Activated CD4-positive, alpha-beta memory T cell treated with anti-CD3 and anti-CD28 coated beads, Interleukin-2, amount 10 ng/mL, durations not matched to agents 7 days and 5 days (primary cell): Measurements from ENCODE around the gene BMPR2. TPM values are rescaled to one million over a fixed set of nuclear protein-coding genes. Genes with fewer than 3 reads are reported as not detected.
"Not testable (repeated sequence)": the region's sequence is repeated elsewhere in the genome, so short reads cannot be mapped to it uniquely, and the experiment has no call there.

Experiments
- CTCF ChIA-PET: fragments of 350-600 bp; sonication (Branson Sonifier 250); formaldehyde crosslinking; loops from one replicate; lab custom pipeline; 2021; ENCODE audit warnings: antibody characterized with exemption, inconsistent platforms; lab: Charles Lee
- POLR2A ChIA-PET: fragments of 350-600 bp; sonication (Branson Sonifier 250); formaldehyde crosslinking; loops from one replicate; lab custom pipeline; 2021; ENCODE audit warnings: antibody characterized with exemption; lab: Charles Lee
- DNase-seq: peaks from one replicate; pipeline ENCODE4 v3.0.0-alpha.2; 2020
- H3K27ac Mint-ChIP-seq: one replicate; pipeline ENCODE4 v1.8.0; 2021; ENCODE audit warnings: mild to moderate bottlenecking, mixed read lengths
- H3K27me3 Mint-ChIP-seq: one replicate; pipeline ENCODE4 v1.8.0; 2021; ENCODE audit warnings: mixed read lengths
- H3K36me3 Mint-ChIP-seq: one replicate; pipeline ENCODE4 v1.8.0; 2021; ENCODE audit warnings: low read depth, mixed read lengths
- H3K4me1 Mint-ChIP-seq: one replicate; pipeline ENCODE4 v1.8.0; 2021; ENCODE audit warnings: mixed read lengths
- H3K4me3 Mint-ChIP-seq: one replicate; pipeline ENCODE4 v1.8.0; 2021; ENCODE audit warnings: mild to moderate bottlenecking, mixed read lengths
- H3K9me3 Mint-ChIP-seq: one replicate; pipeline ENCODE4 v1.8.0; 2021; ENCODE audit warnings: mixed read lengths
- total RNA-seq, 2 experiments: library from RNA; stranded (reverse); gene quantifications; one replicate each; pipeline ENCODE4 v1.2.3, GENCODE V29; 2021

BMPR2 gene
- total RNA-seq, 2 experiments from 2014 or later = 9.7 to 10.6 TPM

GRCh38 chr2:202574541-202574940 lies 198.4 kb downstream of the BMPR2 start:
- no peaks in the 10 kb centered on the region for H3K4me1 Mint-ChIP-seq
- no peak overlapping the region for H3K4me3 Mint-ChIP-seq
- no peaks in the 10 kb centered on the region for H3K27me3 Mint-ChIP-seq
- H3K9me3 Mint-ChIP-seq = no peaks in the 10 kb centered on the region
- POLR2A ChIA-PET = no interaction called here
- no peak overlapping the region for H3K27ac Mint-ChIP-seq
- H3K36me3 Mint-ChIP-seq = no peaks in the 10 kb centered on the region
- no peak for DNase-seq
- CTCF ChIA-PET = interaction anchor here (0.6 to 3.1 kb wide), 13 partner anchors 14 to 1101 kb away, joined by 3 to 12 read pairs (median 3); no protein-coding TSS in a partner anchor

- POLR2A ChIA-PET, H3K4me3 Mint-ChIP-seq, H3K27me3 Mint-ChIP-seq, H3K36me3 Mint-ChIP-seq, H3K27ac Mint-ChIP-seq, DNase-seq, H3K9me3 Mint-ChIP-seq, H3K4me1 Mint-ChIP-seq: not testable (repeated sequence)
- CTCF ChIA-PET = interaction anchor here (0.6 to 3.1 kb wide), 3 partner anchors 14 to 756 kb away, joined by 3 to 12 read pairs (median 4); no protein-coding TSS in a partner anchor
These were observed 199.1 kb downstream of the BMPR2 start for GRCh38 chr2:202575194-202575593.

GRCh38 chr2:202577250-202578183 lies 201.4 kb downstream of the BMPR2 start:
- no peak for DNase-seq
- H3K27ac Mint-ChIP-seq = no peak overlapping the region
- H3K36me3 Mint-ChIP-seq = no peaks in the 10 kb centered on the region

GRCh38 chr2:202582846-202583245 lies 206.7 kb downstream of the BMPR2 start:
- DNase-seq, H3K27ac Mint-ChIP-seq, H3K27me3 Mint-ChIP-seq, H3K4me1 Mint-ChIP-seq, CTCF ChIA-PET, POLR2A ChIA-PET, H3K4me3 Mint-ChIP-seq, H3K9me3 Mint-ChIP-seq, H3K36me3 Mint-ChIP-seq: not testable (repeated sequence)

More at GRCh38 chr2:202577250-202578183, 201.4 kb downstream of the BMPR2 start:
- Mint-ChIP-seq H3K27me3 (no peaks in the 10 kb centered on the region), H3K4me3 (no peak overlapping the region), H3K9me3 (no peaks in the 10 kb centered on the region), H3K4me1 (no peaks in the 10 kb centered on the region)
- CTCF ChIA-PET = no interaction called here
- POLR2A ChIA-PET = no interaction called here

GRCh38 chr2:202583709-202584219 lies 207.6 kb downstream of the BMPR2 start:
- H3K36me3 Mint-ChIP-seq = no peaks in the 10 kb centered on the region
- peaks cover 6% of the 10 kb centered on the region for H3K4me1 Mint-ChIP-seq

GRCh38 chr2:202588647-202589581 lies 212.8 kb downstream of the BMPR2 start:
- H3K4me1 Mint-ChIP-seq = peaks cover 6% of the 10 kb centered on the region

More at GRCh38 chr2:202583709-202584219, 207.6 kb downstream of the BMPR2 start:
- no peaks in the 10 kb centered on the region for H3K9me3 Mint-ChIP-seq
- ChIA-PET POLR2A (no interaction called here), CTCF (no interaction called here)
- H3K4me3 Mint-ChIP-seq = no peak overlapping the region
- no peak for DNase-seq
- no peaks in the 10 kb centered on the region for H3K27me3 Mint-ChIP-seq
- H3K27ac Mint-ChIP-seq = no peak overlapping the region

GRCh38 chr2:202589582-202589949 lies 213.4 kb downstream of the BMPR2 start:
- Mint-ChIP-seq H3K4me3 (no peak overlapping the region), H3K27ac (no peak overlapping the region), H3K4me1 (peaks cover 6% of the 10 kb centered on the region), H3K36me3 (no peaks in the 10 kb centered on the region), H3K9me3 (no peaks in the 10 kb centered on the region), H3K27me3 (no peaks in the 10 kb centered on the region)
- ChIA-PET CTCF (interaction anchor here (0.6 to 4.3 kb wide), 11 partner anchors 8 to 865 kb away, joined by 3 to 29 read pairs (median 4); partner anchors contain the start of gene ICA1L), POLR2A (interaction anchor here (1.2 kb wide), 1 partner anchor 281 kb away, joined by 4 read pairs; no protein-coding TSS in a partner anchor)
- DNase-seq = no peak

More at GRCh38 chr2:202588647-202589581, 212.8 kb downstream of the BMPR2 start:
- Mint-ChIP-seq H3K4me3 (no peak overlapping the region), H3K27ac (no peak overlapping the region), H3K27me3 (no peaks in the 10 kb centered on the region), H3K36me3 (no peaks in the 10 kb centered on the region), H3K9me3 (no peaks in the 10 kb centered on the region)
- ChIA-PET POLR2A (interaction anchor here (0.5 to 1.2 kb wide), 2 partner anchors 282 to 532 kb away, joined by 3 to 4 read pairs; no protein-coding TSS in a partner anchor), CTCF (interaction anchor here (0.6 to 4.3 kb wide), 26 partner anchors 9 to 1288 kb away, joined by 3 to 29 read pairs (median 4); partner anchors contain the start of genes FAM117B and ICA1L)
- peak; percentile 70 for DNase-seq

- H3K36me3 Mint-ChIP-seq = no peaks in the 10 kb centered on the region
These were observed 216.4 kb downstream of the BMPR2 start for GRCh38 chr2:202592566-202592965.

GRCh38 chr2:202599105-202599504 lies 223.0 kb downstream of the BMPR2 start:
- ChIA-PET CTCF (interaction anchor here (1.1 to 4.9 kb wide), 2 partner anchors 9 to 271 kb away, joined by 3 to 27 read pairs; no protein-coding TSS in a partner anchor), POLR2A (no interaction called here)
- H3K27me3 Mint-ChIP-seq = no peaks in the 10 kb centered on the region

More at GRCh38 chr2:202592566-202592965, 216.4 kb downstream of the BMPR2 start:
- Mint-ChIP-seq H3K9me3 (no peaks in the 10 kb centered on the region), H3K4me1 (peaks cover 6% of the 10 kb centered on the region), H3K27me3 (no peaks in the 10 kb centered on the region), H3K4me3 (no peak overlapping the region), H3K27ac (no peak overlapping the region)
- ChIA-PET CTCF (interaction anchor here (1.1 kb wide), 1 partner anchor 279 kb away, joined by 3 read pairs; the partner anchor contains the start of gene ICA1L), POLR2A (no interaction called here)
- no peak for DNase-seq

GRCh38 chr2:202599911-202600310 lies 223.8 kb downstream of the BMPR2 start:
- Mint-ChIP-seq H3K9me3 (no peaks in the 10 kb centered on the region), H3K36me3 (no peaks in the 10 kb centered on the region), H3K4me3 (no peak overlapping the region), H3K27ac (no peak overlapping the region), H3K4me1 (no peaks in the 10 kb centered on the region), H3K27me3 (no peaks in the 10 kb centered on the region)
- CTCF ChIA-PET = interaction anchor here (4.9 kb wide), 1 partner anchor 10 kb away, joined by 27 read pairs; no protein-coding TSS in a partner anchor
- no peak for DNase-seq
- POLR2A ChIA-PET = no interaction called here

More at GRCh38 chr2:202599105-202599504, 223.0 kb downstream of the BMPR2 start:
- no peaks in the 10 kb centered on the region for H3K9me3 Mint-ChIP-seq
- H3K4me1 Mint-ChIP-seq = no peaks in the 10 kb centered on the region
- no peak for DNase-seq
- no peak overlapping the region for H3K27ac Mint-ChIP-seq
- H3K4me3 Mint-ChIP-seq = no peak overlapping the region
- H3K36me3 Mint-ChIP-seq = no peaks in the 10 kb centered on the region

- peaks cover 3% of the 10 kb centered on the region for H3K4me1 Mint-ChIP-seq
- H3K36me3 Mint-ChIP-seq = no peaks in the 10 kb centered on the region
These were observed 228.6 kb downstream of the BMPR2 start for GRCh38 chr2:202604699-202605098.

GRCh38 chr2:202605174-202605573 lies 229.0 kb downstream of the BMPR2 start:
- Mint-ChIP-seq H3K4me1 (peaks cover 6% of the 10 kb centered on the region), H3K9me3 (no peaks in the 10 kb centered on the region), H3K27ac (no peak overlapping the region), H3K27me3 (no peaks in the 10 kb centered on the region), H3K4me3 (no peak overlapping the region), H3K36me3 (no peaks in the 10 kb centered on the region)
- DNase-seq = no peak
- POLR2A ChIA-PET = no interaction called here
- CTCF ChIA-PET = no interaction called here

More at GRCh38 chr2:202604699-202605098, 228.6 kb downstream of the BMPR2 start:
- no peak overlapping the region for H3K4me3 Mint-ChIP-seq
- ChIA-PET POLR2A (no interaction called here), CTCF (no interaction called here)
- no peak overlapping the region for H3K27ac Mint-ChIP-seq
- no peaks in the 10 kb centered on the region for H3K27me3 Mint-ChIP-seq
- DNase-seq = no peak
- no peaks in the 10 kb centered on the region for H3K9me3 Mint-ChIP-seq
